Breast epithelium (tissue), 4 donors: ENCODE measurements around the gene GDPD5. TPM values are rescaled to one million over a fixed set of nuclear protein-coding genes. Genes with fewer than 3 reads are reported as not detected.

ENCODE experiments used
- DNase-seq, 2 donors: peaks; one replicate each; pipeline ENCODE4 v3.0.0-alpha.2; 2019; ENCODE audit warnings: low spot score in 2 of 2
- H3K27ac ChIP-seq, 2 donors: fragments of 200-600 bp; sonication (generic) in 1 of 2; one replicate each; pipeline ENCODE4 v1.5.1; 2016 to 2019; ENCODE audit warnings: mild to moderate bottlenecking in 1 of 2
- H3K27me3 ChIP-seq, 2 donors: fragments of 200-600 bp; sonication (generic) in 1 of 2; one replicate each; pipeline versions ENCODE4 v1.5.1 to v1.6.0; 2017 to 2019; ENCODE audit warnings: control low read depth in 1 of 2, mild to moderate bottlenecking in 1 of 2
- H3K36me3 ChIP-seq: fragments of 200-600 bp; one replicate; pipeline ENCODE4 v1.5.1; 2019
- H3K4me1 ChIP-seq, 2 donors: fragments of 200-600 bp; sonication (generic); one replicate each; pipeline ENCODE4 v1.5.1; 2016 to 2019; ENCODE audit warnings: control low read depth in 1 of 2
- H3K4me3 ChIP-seq, 3 donors: fragments of 200-600 bp; sonication (generic); 1 replicate in 2 of 3; 2 replicates in 1 of 3; pipeline ENCODE4 v1.5.1; 2016 to 2019; ENCODE audit warnings: mild to moderate bottlenecking in 3 of 3, moderate library complexity in 2 of 3
- H3K9me3 ChIP-seq, 2 donors: fragments of 200-600 bp; sonication (generic) in 1 of 2; one replicate each; pipeline ENCODE4 v1.5.1; 2016 to 2019; ENCODE audit warnings: control low read depth in 1 of 2
- CTCF ChIP-seq, 3 donors: fragments of 450-650 bp; IDR thresholded peaks; one replicate each; pipeline ENCODE4 v1.5.1; 2016 to 2017; ENCODE audit warnings: antibody characterized with exemption in 3 of 3, mild to moderate bottlenecking in 3 of 3, moderate library complexity in 3 of 3
- POLR2A ChIP-seq: fragments of 450-650 bp; IDR thresholded peaks from one replicate; pipeline ENCODE4 v1.6.1; 2016; ENCODE audit warnings: antibody characterized with exemption, mild to moderate bottlenecking, moderate library complexity
- POLR2AphosphoS5 ChIP-seq, 3 donors: sonication (generic); formaldehyde crosslinking; IDR thresholded peaks; one replicate each; pipeline ENCODE4 v1.6.1; 2017; ENCODE audit warnings: antibody characterized with exemption in 3 of 3
- intact Hi-C: fragments of 100-400 bp; cut with DNase I; formaldehyde crosslinking; loops from one replicate; pipeline ENCODE4 v1.15.1; 2023; ENCODE audit warnings: low total_unique reads
- total RNA-seq, 3 donors: library from RNA; depleted of rRNA; stranded (reverse); fragments of >200 nt; gene quantifications; one replicate each; pipeline ENCODE4 v1.1.0, GENCODE V29; 2016

GDPD5 gene
- total RNA-seq, 3 donors from 2014 or later: 10.5 to 25.9 (median 14.8) TPM

- H3K9me3 ChIP-seq: no peaks in the 10 kb centered on the region
- no peak for DNase-seq
- no peak for TF ChIP-seq POLR2AphosphoS5 (IDR thresholded peaks at IDR 0.05)
- no peak for TF ChIP-seq POLR2A
- no peak for TF ChIP-seq CTCF (IDR thresholded peaks at IDR 0.05)
- no peaks in the 10 kb centered on the region for H3K36me3 ChIP-seq
- no peak overlapping the region for H3K4me3 ChIP-seq
- H3K27me3 ChIP-seq: no peaks in the 10 kb centered on the region
- peak overlapping the region; percentile 59 to 94 for H3K27ac ChIP-seq
- H3K4me1 ChIP-seq: peaks cover 3% of the 10 kb centered on the region in 2 donors
- intact Hi-C loops: no loop called here
Measured at GRCh38 chr11:75474240-75474639, 51.5 kb downstream of the GDPD5 start.

- Histone ChIP-seq H3K36me3 (no peaks in the 10 kb centered on the region), H3K4me1 (peaks cover 3% of the 10 kb centered on the region in 2 donors), H3K27ac (peak overlapping the region in 1 of 2 donors; percentile 94), H3K27me3 (no peaks in the 10 kb centered on the region), H3K4me3 (no peak overlapping the region), H3K9me3 (no peaks in the 10 kb centered on the region)
- TF ChIP-seq POLR2AphosphoS5 (IDR thresholded peaks at IDR 0.05) (no peak), POLR2A (no peak), CTCF (IDR thresholded peaks at IDR 0.05) (no peak)
- DNase-seq: no peak
- intact Hi-C loops: no loop called here
Measured at GRCh38 chr11:75473684-75474083, 52.1 kb downstream of the GDPD5 start.

- no peak overlapping the region for H3K27ac ChIP-seq
- TF ChIP-seq POLR2AphosphoS5 (IDR thresholded peaks at IDR 0.05) (no peak), CTCF (IDR thresholded peaks at IDR 0.05) (no peak), POLR2A (no peak)
Measured at GRCh38 chr11:75472081-75472732, 53.5 kb downstream of the GDPD5 start.

GRCh38 chr11:75471176-75471973, 54.4 kb downstream of the GDPD5 start:
- intact Hi-C loops: no loop called here
- Histone ChIP-seq H3K27me3 (no peaks in the 10 kb centered on the region), H3K4me3 (no peak overlapping the region), H3K9me3 (no peaks in the 10 kb centered on the region), H3K4me1 (peaks cover 3% of the 10 kb centered on the region in 2 donors), H3K27ac (no peak overlapping the region), H3K36me3 (no peaks in the 10 kb centered on the region)
- no peak for TF ChIP-seq POLR2AphosphoS5 (IDR thresholded peaks at IDR 0.05)
- no peak for TF ChIP-seq POLR2A
- DNase-seq: no peak

More at GRCh38 chr11:75472081-75472732, 53.5 kb downstream of the GDPD5 start:
- Histone ChIP-seq H3K9me3 (no peaks in the 10 kb centered on the region), H3K4me3 (no peak overlapping the region), H3K36me3 (no peaks in the 10 kb centered on the region), H3K4me1 (peaks cover 3% of the 10 kb centered on the region in 2 donors), H3K27me3 (no peaks in the 10 kb centered on the region)
- intact Hi-C loops: no loop called here
- DNase-seq: no peak

- H3K36me3 ChIP-seq: no peaks in the 10 kb centered on the region
- no peak overlapping the region for H3K27ac ChIP-seq
- H3K9me3 ChIP-seq: no peaks in the 10 kb centered on the region
- TF ChIP-seq POLR2A (no peak), POLR2AphosphoS5 (IDR thresholded peaks at IDR 0.05) (no peak), CTCF (IDR thresholded peaks at IDR 0.05) (no peak)
- DNase-seq: no peak
- intact Hi-C loops: no loop called here
- no peak overlapping the region for H3K4me3 ChIP-seq
- peaks cover 3% of the 10 kb centered on the region in 2 donors for H3K4me1 ChIP-seq
- H3K27me3 ChIP-seq: no peaks in the 10 kb centered on the region
Measured at GRCh38 chr11:75470476-75471080, 55.2 kb downstream of the GDPD5 start.
